HG03280 (cell line): ENCODE data around the gene SDCBP2.
"Not testable (repeated sequence)": the region's sequence is repeated elsewhere in the genome, so short reads cannot be mapped to it uniquely, and the experiment has no call there.

Experiments
- ATAC-seq: cut with Tn5 transposase; IDR thresholded peaks from one replicate; pipeline ENCODE4 v1.9.1; 2021; ENCODE audit warnings: mild to moderate bottlenecking, moderate library complexity; ENCODE audit not compliant: unreplicated experiment

The SDCBP2 gene

GRCh38 chr20:1360094-1360846, 31.3 kb upstream of the SDCBP2 start:
- no peak for ATAC-seq

DNA sequence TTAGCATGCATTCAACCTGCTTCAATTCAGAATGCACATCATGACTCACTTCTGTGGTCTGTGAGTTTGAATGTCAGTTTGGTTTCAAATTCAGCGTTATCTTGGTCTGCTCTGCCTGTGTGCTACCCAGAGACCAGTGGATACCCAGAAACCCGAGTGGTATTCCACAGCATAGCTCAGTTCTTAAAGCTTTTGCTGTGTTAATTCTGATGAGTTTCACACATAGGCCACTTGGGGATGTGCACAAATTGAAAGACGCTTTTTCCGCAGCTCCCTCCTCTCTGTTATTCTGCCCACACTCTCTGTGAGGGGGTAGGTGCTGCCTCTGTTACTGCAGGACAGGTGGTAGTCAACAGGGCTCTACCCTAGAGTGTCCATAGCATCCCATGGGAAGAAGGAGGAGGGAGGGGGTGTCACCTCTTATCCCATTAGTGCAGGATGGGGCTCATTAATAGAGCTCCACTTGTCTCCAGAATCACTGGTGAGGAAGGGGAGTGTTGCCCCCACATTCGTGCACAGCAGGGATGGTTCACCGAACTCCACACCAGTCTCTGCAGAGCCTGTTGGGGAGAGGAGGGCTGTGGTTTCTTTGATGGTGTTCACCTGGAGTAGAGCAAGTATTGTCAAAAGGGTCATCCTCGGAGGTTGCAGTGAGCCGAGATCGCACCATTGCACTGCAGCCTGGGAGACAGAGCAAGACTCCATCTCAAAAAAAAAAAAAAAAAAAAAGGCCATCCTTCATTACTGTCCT, 29.2 kb upstream of the SDCBP2 start:
- no peak for ATAC-seq

DNA sequence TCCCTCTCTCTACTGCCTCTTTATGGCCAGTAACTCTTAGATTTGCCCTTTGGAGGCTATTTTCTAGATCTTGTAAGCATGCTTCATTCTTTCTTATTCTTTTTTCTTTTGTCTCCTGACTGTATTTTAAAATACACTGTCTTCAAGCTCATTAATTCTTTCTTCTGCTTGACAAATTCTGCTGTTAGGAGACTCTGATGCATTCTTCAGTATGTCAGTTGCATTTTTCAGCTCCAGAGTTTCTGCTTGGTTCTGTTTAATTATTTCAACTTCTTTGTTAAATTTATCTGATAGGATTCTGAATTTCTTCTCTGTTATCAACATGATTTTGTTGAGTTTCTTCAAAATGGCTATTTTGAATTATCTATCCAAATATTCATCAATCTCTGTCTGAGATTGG, 25.0 kb upstream of the SDCBP2 start:
- no peak for ATAC-seq

DNA sequence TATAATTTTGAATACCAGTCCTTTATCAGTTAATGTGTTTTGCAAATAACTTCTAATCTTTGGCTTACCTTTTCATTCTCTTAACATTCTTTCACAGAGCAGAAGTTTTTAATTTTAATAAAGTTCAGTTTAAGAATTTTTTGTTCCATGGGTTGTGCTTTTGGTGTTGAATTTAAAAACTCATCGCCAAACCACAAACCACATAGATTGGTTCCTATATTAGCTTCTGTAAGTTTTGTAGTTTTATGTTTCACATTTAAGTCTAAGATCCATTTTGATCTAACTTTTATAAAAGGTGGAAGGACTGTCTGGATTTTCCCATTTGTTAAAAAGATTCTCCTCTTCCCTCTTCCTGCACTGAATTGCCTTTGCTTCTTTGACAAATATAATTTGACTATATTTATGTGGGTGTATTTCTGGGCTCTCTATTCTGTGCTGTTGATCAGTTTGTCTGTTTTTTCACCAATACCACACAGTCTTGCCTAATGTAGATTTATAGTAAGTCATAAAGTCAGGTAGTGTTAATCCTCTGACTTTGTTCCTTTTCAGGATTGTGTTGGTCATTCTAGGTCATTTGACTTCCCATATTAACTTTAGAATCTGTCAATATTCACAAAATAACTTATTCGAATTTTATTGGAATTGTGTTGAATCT, 17.5 kb upstream of the SDCBP2 start:
- ATAC-seq, result no peak

DNA sequence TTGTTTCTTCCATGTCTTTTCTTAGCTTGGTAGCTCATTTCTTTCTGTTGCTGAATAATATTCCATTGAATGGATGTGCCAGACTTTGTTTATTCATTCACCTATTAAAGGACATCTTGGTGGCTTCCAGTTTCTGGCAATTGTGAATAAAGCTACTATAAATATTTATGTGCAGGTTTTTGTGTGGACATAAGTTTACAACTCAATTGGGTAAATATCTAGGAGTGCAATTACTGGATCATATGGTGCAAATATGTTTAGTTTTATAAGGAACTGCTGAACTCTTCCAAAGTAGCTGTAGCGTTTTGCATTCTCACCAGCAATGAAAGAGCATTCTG, 16.8 kb upstream of the SDCBP2 start:
- no peak for ATAC-seq

- no peak for ATAC-seq
Observed at GRCh38 chr20:1345030-1345755, 16.3 kb upstream of the SDCBP2 start.

GRCh38 chr20:1343446-1344124, 14.6 kb upstream of the SDCBP2 start:
- not testable (repeated sequence) for ATAC-seq

DNA sequence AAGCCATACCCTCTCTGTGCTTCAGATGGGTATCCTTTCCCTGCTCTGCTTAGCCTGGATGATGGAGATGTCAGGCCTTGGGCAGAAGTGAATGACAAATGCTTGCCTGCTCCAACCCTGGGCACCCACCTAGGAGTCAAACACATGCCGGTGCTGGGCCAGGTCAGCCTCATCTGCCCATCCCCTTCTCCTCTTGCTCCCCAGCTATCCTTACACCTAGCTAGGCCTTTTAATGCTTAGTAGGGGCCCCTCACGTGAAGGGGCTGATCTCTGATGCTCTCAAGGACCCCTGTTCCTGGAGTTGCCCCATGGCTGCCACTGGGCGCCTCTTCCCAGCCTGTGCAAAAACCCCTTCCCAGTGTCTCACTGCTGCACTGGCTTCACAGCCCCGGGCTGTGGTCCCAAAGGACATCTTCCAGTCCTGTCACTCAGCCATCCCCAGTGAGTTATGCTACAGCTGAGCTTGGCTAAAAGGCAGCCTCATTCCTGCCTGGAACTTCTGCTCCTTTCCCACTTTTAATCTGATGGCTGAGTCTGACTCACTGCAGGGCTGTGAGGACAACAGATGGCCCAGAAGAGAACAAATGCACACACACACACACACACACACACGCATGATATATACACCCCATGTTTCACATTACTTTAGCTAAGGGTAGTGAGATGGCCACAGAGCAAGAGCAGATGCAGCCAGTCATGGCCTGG, 12.8 kb upstream of the SDCBP2 start:
- ATAC-seq, result no peak

- no peak for ATAC-seq
Observed at GRCh38 chr20:1338801-1339200, 9.9 kb upstream of the SDCBP2 start.

GRCh38 chr20:1338096-1338495, 9.2 kb upstream of the SDCBP2 start:
- no peak for ATAC-seq

GRCh38 chr20:1337441-1337840, 8.5 kb upstream of the SDCBP2 start:
- no peak for ATAC-seq

- no peak for ATAC-seq
Observed at GRCh38 chr20:1336699-1337367, 7.9 kb upstream of the SDCBP2 start.

DNA sequence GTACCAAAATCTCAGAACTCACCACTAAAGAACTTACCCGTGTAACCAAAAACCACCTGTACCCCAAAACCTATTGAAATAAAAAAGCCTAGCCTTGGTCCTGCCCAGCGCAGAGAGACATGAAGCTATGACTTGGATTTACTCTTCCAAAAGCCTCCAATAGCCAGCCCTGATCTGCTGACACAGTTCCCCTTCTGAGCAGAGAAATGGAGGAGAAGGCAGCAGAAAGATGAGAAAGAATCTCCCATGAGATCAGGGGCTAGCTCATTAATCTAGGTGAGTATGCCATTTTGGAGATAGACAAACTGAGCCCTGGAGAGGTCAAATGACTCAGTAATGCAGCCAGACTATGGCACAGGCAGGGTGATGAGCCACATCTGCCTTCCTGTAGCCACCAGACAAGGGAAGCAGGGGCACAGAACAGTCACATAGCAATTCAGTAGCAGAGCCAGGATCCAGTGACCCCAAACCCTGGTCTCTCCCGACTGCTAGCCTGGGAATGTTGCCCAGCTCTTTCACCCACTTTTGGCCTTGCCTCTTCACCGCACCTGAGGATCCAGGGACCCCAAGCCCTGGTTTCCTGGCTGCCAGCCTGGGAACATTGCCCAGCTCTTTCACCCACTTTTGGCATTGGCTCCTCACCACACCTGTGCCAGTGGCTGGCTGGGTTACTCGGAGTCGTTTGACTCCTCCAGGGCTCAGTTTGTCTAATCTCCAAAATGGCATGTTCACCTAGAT, 7.2 kb upstream of the SDCBP2 start:
- no peak for ATAC-seq

- ATAC-seq, result no peak
Observed at GRCh38 chr20:1334761-1335160, 5.8 kb upstream of the SDCBP2 start.

DNA sequence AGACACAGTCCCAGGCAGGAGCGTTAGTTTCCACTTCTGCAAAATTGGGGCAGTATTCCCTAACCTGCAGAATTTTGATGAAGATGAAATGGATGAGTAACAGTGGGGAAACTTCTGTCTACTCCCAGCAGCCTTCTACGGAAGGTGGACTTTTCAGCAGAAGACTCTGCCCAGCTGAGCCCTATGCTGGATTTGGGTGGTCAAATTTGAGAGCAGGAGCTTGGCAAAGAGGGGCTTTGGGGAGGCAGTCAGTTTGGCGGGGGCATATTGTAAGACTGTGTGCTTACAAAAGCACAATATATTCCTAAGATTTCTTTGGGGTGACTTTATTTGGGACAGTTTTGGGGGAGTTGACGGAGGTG, 5.4 kb upstream of the SDCBP2 start:
- ATAC-seq, result no peak

- no peak for ATAC-seq
Observed at GRCh38 chr20:1333462-1334369, 4.8 kb upstream of the SDCBP2 start.

GRCh38 chr20:1332749-1333300, 3.9 kb upstream of the SDCBP2 start:
- no peak for ATAC-seq
